Hypothalamus (tissue), 51 donors: ENCODE measurements around the gene TBX10.
"Not testable (repeated sequence)": the region's sequence is repeated elsewhere in the genome, so short reads cannot be mapped to it uniquely, and the experiment has no call there.

ENCODE experiments used
- DNase-seq, 51 donors: peaks; one replicate each; lab custom pipeline; 2025; lab: John Stamatoyannopoulos, UW

The TBX10 gene

DNA sequence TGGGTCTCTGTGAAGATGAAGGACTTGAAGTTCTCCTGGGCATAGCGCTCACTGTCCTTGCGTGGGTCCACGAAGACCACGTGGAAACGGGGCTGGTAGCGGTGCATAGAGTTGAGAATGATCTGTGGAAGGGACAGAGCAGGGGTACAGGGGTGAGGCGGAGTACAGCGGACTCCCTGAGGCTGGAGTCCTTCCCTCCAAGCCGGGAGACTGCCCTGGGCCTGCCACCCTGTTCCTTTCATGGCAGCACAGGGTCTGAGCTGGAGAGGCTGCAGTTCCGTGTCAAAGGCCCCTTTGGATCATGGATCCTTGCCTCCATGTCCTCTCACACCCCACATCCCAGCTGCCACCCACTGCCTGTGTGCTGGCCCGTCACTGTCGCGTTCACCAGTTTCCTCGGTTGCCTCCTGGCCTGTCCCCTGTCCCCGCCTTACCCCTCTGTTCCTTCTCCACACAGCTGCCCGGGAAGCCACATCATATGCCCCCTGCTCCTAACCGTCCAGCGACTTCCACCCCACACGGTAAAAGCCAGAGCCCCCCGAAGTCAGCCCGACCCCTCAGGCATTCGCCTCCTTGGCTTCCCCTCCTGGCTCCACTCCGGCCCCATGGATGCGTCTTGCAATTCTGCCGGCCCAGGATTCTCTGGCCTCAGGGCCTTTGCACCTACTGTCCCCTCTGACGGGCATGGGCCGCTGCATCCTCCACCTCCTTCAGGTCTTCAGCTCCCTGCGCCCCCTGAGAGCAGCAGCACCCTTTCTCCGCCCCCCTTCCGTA, 6.4 kb downstream of the TBX10 start:
- no peak for DNase-seq

DNA sequence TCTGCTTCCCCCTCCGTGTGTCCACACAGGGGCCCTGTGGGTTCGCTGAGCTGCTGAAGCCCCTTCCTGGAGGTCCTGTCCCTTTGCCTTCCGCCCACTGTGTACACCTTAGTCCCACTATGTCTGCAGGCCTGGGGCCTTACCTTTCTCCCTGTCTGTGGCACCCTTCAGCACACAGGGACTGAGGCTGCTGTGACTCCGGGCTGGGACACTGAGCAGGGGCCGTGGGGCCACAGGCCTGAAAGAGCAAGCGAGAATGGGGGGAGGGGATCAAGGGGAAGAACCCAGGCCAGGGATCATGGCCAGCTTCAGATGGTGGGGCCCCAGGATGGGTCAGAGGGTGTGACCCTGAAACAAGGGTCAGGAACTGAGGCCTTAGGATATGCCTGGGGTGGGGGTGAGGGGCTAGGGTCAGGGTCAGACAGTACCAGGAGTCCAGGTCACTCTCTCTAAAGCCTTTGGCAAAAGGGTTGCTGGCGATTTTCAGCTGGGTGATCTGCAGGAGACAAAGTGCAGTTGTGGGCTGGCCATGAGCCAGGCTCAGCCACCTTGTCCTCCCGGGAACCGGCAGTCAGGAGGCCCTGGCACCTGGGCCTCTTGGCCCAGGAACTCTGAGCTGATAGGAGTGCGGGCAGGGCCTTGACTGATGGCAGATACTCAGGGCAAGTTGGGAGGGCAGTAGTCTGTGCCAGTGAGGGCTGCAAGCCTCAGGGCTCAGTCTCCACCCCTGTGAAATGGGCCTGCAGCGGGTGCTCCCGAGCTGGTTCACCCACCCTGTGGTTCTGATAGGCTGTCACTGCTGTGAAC, 7.2 kb downstream of the TBX10 start:
- no peak for DNase-seq

DNA sequence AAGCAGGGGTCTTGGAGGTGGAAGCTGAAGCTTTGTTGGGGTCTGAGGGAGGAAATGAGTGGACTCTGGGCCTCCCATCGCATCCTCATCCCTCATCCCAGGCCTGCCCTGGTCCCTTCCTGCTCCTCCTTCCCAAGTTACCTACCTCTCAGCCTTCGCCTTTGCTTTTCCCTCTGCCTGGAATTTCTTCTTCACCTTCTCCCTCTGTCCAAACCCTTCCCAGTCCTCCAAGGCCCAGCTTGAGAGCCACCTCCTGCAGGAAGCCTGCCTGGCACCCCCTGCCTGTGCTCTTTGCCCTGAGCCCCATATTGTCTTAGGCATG, 7.7 kb downstream of the TBX10 start:
- DNase-seq, result no peak

DNA sequence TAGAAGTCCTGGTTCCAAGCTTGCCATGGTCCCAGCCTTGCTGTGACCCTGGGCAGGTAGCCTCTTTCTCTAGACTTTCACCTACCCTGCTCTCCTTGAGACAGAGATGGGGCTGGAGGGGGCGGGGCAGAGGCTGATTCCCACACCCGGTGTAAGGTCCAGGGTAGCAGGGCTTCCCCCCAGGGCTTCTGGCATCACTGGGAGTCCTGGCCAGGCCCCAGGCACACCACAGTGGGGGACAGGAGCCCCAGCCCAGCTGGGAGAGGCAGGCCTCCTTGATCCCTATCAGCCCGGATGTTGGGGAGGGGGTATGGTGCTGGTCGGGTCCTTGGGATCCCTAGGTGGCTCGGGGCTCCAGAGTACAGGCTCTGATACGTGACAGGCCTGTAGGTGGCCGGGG, 8.2 kb downstream of the TBX10 start:
- no peak for DNase-seq

DNA sequence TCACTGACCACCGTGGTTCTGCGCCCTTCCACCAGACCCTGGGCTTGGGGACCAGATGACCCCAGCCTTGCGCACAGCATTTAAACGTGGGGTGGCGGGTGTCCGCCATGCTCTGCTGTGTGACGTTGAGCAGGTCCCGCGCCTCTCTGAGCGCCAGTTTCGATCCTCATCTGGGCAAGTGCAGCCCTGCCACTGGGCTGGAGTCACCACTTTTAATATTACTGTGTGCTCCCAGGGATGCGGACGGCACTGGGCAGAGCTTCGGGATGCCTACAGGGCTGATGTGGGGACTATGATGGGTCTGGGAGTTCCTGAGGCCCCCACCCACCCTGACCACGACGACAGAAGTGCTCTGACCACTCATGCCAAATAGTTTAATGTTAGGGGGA, 8.6 kb downstream of the TBX10 start:
- no peak for DNase-seq

DNA sequence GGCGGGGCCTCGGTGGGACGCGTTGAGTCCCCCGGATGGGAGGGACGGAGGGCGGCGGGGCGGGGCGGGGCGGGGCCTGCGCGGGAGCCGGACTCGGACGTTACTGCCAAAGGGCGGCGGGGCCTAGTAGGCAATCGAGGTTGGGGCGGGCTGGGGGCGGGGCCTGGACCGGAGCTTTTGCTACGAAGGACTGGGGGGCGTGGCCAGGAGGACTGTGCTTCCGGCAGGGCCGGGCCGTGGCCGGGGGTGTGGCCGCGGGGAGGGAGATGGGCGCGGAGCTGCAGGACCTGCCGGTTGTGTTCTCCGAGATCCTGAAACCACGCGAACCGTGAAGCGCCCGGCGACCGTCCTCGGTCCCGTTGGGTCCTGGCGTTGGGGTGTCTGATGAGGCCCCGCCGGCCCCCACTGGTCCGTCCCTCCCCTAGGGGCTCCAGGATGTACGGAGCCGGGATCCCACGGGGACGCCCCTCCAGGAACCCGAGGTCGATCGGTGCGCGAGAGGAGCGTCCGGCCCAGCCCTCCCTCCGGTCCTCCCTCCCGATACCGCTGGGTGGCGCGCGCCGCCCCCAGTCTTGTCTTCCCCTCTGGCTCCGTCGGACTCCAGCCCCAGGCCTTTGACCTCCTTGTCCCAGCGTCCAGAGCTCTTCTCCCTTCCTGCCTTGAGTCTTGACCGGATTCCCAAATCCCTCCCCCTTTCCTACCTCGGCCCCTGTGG, 9.2 kb downstream of the TBX10 start:
- DNase-seq, result peak; percentile 70 to 100 (median 97)

DNA sequence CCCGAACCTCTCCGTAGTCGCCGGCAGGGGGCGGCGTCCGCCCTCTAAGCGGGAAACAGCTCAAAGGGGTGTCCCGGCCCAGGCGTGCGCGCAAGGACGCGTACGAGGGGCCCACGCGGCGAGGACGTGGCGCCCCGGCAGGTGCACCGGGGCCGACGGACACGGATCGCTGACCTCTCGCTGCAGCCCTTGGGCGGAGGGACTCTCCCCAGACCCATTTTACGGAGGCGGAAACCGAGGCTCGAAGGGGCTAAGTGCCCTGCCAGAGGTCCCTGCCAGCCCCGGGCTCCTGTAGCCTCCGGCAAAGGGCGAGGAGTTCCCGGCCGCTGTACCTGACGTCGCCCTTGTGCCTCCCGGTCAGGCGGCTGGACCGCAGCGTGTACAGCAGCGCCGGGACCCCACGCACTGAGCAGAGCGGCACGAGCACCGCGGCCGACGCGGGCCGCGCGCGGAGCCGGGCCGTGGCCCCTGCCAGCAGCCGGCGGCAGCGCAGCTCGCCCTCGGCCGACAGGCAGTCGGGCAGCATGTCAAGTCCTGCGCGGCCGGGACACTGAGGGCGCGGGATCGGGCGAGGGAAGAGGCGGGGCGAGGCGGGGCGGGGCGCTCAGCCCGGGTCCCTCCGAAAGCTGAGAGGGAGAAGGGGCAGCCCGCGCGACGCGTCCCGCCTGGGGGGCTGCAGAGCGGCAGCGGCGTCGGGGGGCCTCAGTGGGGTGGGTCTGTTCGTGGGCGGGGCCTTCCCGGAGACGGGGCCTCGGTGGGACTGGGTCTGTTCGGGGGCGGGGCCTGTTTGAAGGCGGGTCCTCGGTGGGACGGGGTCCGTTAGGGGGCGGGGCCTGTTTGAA, 10.0 kb downstream of the TBX10 start, which contains the start of gene NUDT8:
TSS of gene NUDT8 (minus strand) at position 552 of the 842 bp plus-strand sequence. CDS start at position 526, 26 bp downstream.
- peak in 46 of 51 donors; percentile 35 to 99 (median 68) for DNase-seq

DNA sequence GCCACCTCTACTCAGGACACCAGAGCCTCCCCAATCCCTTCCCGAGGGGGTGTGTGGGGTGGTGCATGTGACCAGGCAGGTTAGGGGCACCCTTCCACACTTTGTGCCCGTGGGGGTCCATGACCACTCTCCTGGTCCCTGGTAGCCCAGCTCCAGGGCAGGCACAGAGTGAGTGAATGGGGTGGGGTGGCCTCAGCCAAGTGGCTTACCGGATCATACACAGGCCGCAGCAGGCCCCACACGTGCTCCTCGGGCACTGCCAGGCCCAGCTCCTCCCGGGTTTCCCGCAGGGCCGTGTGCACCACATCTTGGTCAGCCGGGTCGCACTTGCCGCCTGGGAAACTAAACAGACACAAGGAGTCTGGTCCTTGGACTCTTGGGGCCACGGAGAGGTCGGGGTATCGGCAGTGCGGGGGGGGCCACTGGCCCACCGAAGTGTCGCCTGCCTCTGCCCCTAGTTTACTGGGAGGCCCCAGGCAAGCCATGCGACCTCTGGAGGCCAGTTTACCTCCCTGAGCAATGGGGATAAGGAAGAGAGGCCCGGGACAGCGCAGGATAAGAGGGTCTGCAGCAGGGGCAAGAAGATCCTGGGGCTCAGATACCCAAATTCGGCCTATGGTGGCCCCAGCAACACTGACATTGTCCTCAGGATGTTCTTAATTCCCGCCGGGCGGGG, 10.7 kb downstream of the TBX10 start:
- no peak for DNase-seq

DNA sequence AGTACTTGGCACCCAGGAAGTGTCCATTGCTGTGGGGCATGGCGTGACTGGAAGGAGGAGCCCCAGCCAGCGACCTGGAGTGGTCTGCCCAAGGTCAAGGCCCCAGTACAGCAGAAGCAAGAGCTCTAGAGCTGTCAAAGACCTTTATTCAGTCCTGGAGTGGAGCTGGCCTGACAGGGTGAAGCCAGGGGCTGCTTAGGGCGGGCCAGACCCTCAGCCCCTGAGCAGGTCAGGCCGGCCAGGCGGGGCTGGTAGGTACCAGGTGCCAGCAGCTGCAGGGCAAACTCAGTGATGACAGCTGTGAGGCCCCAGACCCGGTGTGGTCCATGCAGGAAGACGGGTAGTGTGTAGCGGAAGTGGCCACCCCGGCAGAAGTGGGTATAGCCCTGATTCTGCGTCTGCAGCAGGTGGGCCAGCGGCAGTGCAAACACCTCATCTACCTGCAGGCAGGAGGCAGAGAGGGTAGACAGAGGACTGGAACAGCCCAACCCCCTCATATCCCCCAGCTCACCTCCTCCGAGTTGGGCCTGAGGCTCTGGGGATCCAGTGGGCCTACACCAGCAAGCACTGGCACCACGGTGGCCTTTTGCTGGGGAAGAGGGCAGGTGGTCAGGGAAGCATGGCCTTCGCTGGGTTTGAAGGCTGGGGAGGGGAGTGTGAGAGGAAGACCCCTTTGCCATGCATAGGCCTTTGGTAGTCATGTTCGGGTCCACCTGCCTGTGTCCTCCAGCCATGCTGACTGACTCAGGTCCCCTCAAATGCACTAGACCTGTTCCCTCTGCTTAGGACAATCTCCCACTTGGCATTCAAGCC, 11.5 kb downstream of the TBX10 start:
- no peak for DNase-seq

DNA sequence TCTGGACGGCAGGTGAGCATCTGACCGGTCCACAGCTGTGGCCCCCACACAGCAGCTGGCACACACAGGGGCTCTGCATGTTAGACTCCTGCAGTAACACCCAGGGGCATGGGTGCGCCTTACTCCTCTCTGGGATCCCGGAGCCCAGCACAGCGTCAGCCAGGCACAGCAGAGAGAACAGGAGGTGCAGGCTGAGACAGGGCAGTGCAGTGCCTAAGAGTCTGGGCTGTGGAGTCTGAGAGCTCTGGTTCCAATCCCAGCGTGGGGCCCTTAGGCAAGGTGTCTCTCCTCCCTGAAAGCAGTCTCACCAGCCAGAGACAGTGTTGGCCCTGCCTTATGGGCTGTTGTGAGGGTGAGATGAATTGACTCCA, 12.1 kb downstream of the TBX10 start:
- DNase-seq, result no peak

DNA sequence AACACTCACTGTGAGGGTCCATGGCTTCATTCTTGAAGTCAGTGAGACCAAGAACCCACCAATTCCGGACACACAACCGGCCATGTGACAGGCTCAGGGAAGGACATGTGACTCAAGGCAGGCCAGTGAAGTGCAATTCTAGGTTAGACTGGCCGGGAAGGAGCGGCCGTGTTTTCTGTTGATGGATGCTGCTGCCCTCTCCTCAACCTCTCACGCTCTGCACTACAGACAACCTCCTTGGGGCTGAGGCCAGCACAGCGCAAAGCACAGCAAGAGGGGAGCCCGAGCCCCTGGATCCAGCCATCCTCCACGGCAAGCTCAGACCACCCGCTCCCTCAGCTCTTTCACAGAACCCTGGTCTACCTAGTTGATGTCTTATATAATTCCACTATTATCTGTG, 12.6 kb downstream of the TBX10 start:
- DNase-seq, result no peak

DNA sequence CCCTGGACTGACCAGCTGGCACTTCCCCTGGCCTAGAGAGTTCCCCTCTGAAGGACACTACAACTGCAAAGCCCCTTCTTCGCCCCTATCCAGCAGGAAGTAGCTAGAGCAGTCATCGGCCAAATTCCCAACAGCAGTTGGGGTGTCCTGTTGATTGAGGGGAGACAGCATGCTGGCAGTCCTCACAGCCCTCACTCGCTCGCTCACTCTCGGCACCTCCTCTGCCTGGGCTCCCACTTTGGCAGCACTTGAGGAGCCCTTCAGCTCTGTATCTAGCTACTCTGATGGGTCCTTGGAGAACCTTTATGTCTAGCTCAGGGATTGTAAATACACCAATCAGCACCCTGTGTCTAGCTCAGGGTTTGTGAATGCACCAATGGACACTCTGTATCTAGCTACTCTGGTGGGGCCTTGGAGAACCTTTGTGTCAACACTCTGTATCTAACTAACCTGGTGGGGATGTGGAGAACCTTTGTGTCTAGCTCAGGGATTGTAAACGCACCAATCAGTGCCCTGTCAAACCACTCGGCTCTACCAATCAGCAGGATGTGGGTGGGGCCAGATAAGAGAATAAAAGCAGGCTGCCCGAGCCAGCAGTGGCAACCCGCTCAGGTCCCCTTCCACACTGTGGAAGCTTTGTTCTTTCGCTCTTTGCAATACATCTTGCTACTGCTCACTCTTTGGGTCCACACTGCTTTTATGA, 13.3 kb downstream of the TBX10 start:
- DNase-seq, result not testable (repeated sequence)

DNA sequence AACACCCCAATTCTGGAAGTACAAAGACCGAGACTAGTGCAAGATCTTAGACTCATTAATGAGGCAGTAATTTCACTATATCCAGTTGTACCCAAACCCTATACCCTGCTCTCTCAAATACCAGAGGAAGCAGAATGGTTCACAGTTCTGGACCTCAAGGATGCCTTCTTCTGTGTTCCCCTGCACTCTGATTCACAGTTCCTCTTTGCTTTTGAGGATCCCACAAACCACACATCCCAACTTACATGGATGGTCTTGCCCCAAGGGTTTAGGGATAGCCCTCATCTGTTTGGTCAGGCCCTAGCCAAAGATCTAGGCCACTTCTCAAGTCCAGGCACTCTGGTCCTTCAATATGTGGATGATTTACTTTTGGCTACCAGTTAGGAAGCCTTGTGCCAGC, 15.8 kb downstream of the TBX10 start:
- not testable (repeated sequence) for DNase-seq

DNA sequence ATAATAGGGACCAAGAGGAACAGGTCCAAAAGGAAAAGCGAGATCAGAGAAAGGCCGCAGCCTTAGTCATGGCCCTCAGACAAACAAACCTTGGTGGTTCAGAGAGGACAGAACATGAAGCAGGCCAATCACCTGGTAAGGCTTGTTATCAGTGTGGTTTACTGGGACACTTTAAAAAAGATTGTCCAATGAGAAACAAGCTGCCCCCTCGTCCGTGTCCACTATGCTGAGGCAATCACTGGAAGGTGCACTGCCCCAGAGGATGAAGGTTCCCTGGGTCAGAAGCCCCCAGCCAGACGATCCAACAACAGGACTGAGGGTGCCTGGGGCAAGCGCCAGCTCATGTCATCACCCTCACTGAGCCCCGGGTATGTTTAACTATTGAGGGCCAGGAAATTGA, 16.7 kb downstream of the TBX10 start:
- not testable (repeated sequence) for DNase-seq

DNA sequence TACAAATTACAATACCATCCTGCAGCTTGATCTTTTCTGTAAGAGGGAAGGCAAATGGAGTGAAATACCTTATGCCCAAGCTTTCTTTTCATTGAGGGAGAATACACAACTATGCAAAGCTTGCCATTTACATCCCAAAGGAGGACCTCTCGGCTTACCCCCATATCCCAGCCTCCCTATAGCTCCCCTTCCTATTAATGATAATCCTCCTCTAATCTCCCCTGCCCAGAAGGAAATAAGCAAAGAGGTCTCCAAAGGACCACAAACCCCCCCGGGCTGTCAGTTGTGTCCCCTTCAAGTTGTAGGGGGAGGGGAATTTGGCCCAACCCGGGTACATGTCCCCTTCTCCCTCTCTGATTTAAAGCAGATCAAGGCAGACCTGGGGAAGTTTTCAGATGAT, 17.6 kb downstream of the TBX10 start:
- DNase-seq, result not testable (repeated sequence)

DNA sequence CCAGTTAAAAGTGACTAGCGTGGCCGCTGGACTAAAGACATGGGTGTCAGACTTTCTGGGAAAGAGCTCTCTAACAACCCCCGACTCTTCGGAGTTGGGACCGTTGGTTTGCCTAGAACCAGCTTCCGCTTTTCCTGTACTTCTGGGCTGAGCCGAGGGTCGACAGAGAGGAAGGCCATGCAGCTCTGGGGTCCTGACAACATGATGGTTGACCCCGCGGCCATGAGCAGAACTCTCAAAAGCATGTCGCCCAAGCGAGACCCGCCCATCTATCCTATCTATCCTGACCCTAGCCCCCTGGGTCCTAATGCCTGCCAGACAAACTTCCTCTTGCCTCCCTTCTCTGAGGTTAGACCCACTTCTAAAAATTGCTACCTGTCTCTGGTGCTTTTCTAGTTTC, 18.9 kb downstream of the TBX10 start:
- DNase-seq, result not testable (repeated sequence)

DNA sequence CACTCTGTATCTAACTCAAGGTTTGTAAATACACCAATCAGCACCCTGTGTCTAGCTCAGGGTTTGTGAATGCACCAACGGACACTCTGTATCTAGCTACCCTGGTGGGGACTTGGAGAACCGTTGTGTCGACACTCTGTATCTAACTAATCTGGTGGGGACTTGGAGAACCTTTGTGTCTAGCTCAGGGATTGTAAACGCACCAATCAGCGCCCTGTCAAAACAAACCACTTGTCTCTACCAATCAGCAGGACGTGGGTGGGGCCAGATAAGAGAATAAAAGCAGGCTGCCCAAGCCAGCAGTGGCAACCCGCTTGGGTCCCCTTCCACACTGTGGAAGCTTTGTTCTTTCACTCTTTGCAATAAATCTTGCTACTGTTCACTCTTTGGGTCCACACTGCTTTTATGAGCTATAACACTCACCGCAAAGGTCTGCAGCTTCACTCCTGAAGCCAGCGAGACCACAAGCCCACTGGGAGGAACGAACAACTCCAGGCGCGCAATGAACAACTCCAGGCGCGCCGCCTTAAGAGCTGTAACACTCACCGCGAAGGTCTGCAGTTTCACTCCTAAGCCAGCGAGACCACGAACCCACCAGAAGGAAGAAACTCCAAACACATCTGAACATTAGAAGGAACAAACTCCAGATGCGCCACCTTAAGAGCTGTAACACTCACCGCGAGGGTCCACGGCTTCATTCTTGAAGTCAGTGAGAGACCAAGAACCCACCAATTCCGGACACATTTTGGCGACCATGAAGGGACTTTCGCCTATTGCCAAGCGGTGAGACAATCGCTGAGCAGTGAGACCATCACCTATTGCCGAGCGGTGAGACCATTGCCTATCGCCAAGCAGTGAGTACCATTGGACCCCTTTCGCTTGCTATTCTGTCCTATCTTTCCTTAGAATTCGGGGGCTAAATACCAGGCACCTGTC, 19.6 kb downstream of the TBX10 start:
- not testable (repeated sequence) for DNase-seq
